Measurements from ENCODE around the gene GALNT11.

GALNT11 gene

GRCh38 chr7:152158801-152159587, 133.5 kb downstream of the GALNT11 start:
- DNase-seq, result no peak

- no peak for DNase-seq
Observed at GRCh38 chr7:152161171-152161570, 135.7 kb downstream of the GALNT11 start.

- no peak for DNase-seq
Observed at GRCh38 chr7:152162287-152162686, 136.8 kb downstream of the GALNT11 start.
